Activated CD4-positive, alpha-beta memory T cell treated with anti-CD3 and anti-CD28 coated beads for 36 hours (primary cell): ENCODE results near the gene CFL1. TPM values are rescaled to one million over a fixed set of nuclear protein-coding genes. Genes with fewer than 3 reads are reported as not detected.

Experiments used
- CTCF ChIA-PET: fragments of 350-600 bp; sonication (Branson Sonifier 250); formaldehyde crosslinking; loops from one replicate; lab custom pipeline; 2021; ENCODE audit warnings: antibody characterized with exemption, inconsistent platforms; lab: Charles Lee
- POLR2A ChIA-PET: fragments of 350-600 bp; sonication (Branson Sonifier 250); formaldehyde crosslinking; loops from one replicate; lab custom pipeline; 2021; ENCODE audit warnings: antibody characterized with exemption; lab: Charles Lee
- DNase-seq: peaks from one replicate; pipeline ENCODE4 v3.0.0-alpha.2; 2020
- H3K27ac Mint-ChIP-seq: one replicate; pipeline ENCODE4 v1.8.0; 2021; ENCODE audit warnings: mixed read lengths
- H3K27me3 Mint-ChIP-seq: one replicate; pipeline ENCODE4 v1.8.0; 2021; ENCODE audit warnings: mixed read lengths
- H3K36me3 Mint-ChIP-seq: one replicate; pipeline ENCODE4 v1.8.0; 2021; ENCODE audit warnings: mixed read lengths
- H3K4me1 Mint-ChIP-seq: one replicate; pipeline ENCODE4 v1.8.0; 2021; ENCODE audit warnings: low read depth, mixed read lengths
- H3K4me3 Mint-ChIP-seq: one replicate; pipeline ENCODE4 v1.8.0; 2021; ENCODE audit warnings: mild to moderate bottlenecking, mixed read lengths
- H3K9me3 Mint-ChIP-seq: one replicate; pipeline ENCODE4 v1.8.0; 2021; ENCODE audit warnings: mixed read lengths
- intact Hi-C: fragments of 100-400 bp; cut with micrococcal nuclease; formaldehyde crosslinking; loops from one replicate; pipeline ENCODE4 v1.15.1; 2023
- total RNA-seq, 2 experiments: library from RNA; stranded (reverse); gene quantifications; one replicate each; pipeline ENCODE4 v1.2.3, GENCODE V29; 2021

The CFL1 gene
- total RNA-seq, 2 experiments from 2014 or later, result 1,166 to 1,191 TPM

GRCh38 chr11:65822776-65823528 is 35.0 kb downstream of the CFL1 start:
- Mint-ChIP-seq H3K4me3 (no peak overlapping the region), H3K27ac (no peak overlapping the region), H3K27me3 (no peaks in the 10 kb centered on the region), H3K36me3 (no peaks in the 10 kb centered on the region), H3K4me1 (peaks cover 7% of the 10 kb centered on the region), H3K9me3 (no peaks in the 10 kb centered on the region)
- POLR2A ChIA-PET, result no interaction called here
- intact Hi-C loops, result no loop called here
- CTCF ChIA-PET, result interaction anchor here (0.6 to 2.8 kb wide), 5 partner anchors 10 to 117 kb away, joined by 3 to 15 read pairs (median 4); partner anchors contain the start of gene RNASEH2C
- DNase-seq, result no peak

GRCh38 chr11:65821107-65821506 is 36.9 kb downstream of the CFL1 start:
- ChIA-PET POLR2A (no interaction called here), CTCF (interaction anchor here (2.8 to 6.2 kb wide), 2 partner anchors 41 to 43 kb away, joined by 15 to 126 read pairs; partner anchors contain the start of gene AP5B1)
- Mint-ChIP-seq H3K4me3 (no peak overlapping the region), H3K36me3 (no peaks in the 10 kb centered on the region), H3K4me1 (peaks cover 10% of the 10 kb centered on the region), H3K27ac (no peak overlapping the region), H3K27me3 (no peaks in the 10 kb centered on the region), H3K9me3 (no peaks in the 10 kb centered on the region)
- no peak for DNase-seq
- intact Hi-C loops, result no loop called here

GRCh38 chr11:65817835-65818680 is 39.9 kb downstream of the CFL1 start:
- POLR2A ChIA-PET, result interaction anchor here (0.6 to 3.4 kb wide), 8 partner anchors 15 to 204 kb away, joined by 3 to 19 read pairs (median 4); partner anchors contain the start of genes AP5B1, CFL1, MAP3K11 and RNASEH2C
- Mint-ChIP-seq H3K27ac (peak overlapping the region; percentile 46), H3K27me3 (no peaks in the 10 kb centered on the region), H3K9me3 (no peaks in the 10 kb centered on the region), H3K36me3 (no peaks in the 10 kb centered on the region), H3K4me3 (peak overlapping the region; percentile 69), H3K4me1 (peaks cover 10% of the 10 kb centered on the region)
- DNase-seq, result peak; percentile 95
- intact Hi-C loops, result loop anchor here (1.0 kb wide), 2 partner anchors 38 to 106 kb away; partner anchors contain the start of genes AP5B1 and KAT5
- CTCF ChIA-PET, result interaction anchor here (0.6 to 6.2 kb wide), 35 partner anchors 9 to 430 kb away, joined by 3 to 126 read pairs (median 5); partner anchors contain the start of genes AP5B1, KAT5, MUS81 and RNASEH2C

- intact Hi-C loops, result no loop called here
- H3K36me3 Mint-ChIP-seq, result no peaks in the 10 kb centered on the region
- H3K4me1 Mint-ChIP-seq, result peaks cover 10% of the 10 kb centered on the region
- peak overlapping the region; percentile 46 for H3K27ac Mint-ChIP-seq
- H3K9me3 Mint-ChIP-seq, result no peaks in the 10 kb centered on the region
- ChIA-PET CTCF (interaction anchor here (0.6 to 6.2 kb wide), 30 partner anchors 9 to 205 kb away, joined by 3 to 126 read pairs (median 5); partner anchors contain the start of genes AP5B1, KAT5, MUS81 and RELA), POLR2A (interaction anchor here (0.6 to 3.4 kb wide), 8 partner anchors 16 to 203 kb away, joined by 3 to 19 read pairs (median 4); partner anchors contain the start of genes AP5B1, CFL1, MAP3K11 and RNASEH2C)
- peak overlapping the region; percentile 69 for H3K4me3 Mint-ChIP-seq
- no peaks in the 10 kb centered on the region for H3K27me3 Mint-ChIP-seq
- no peak for DNase-seq
These were observed 40.6 kb downstream of the CFL1 start for GRCh38 chr11:65817312-65817834.

GRCh38 chr11:65816696-65817095 is 41.3 kb downstream of the CFL1 start:
- H3K27ac Mint-ChIP-seq, result no peak overlapping the region
- ChIA-PET CTCF (interaction anchor here (0.6 to 6.2 kb wide), 17 partner anchors 8 to 154 kb away, joined by 3 to 126 read pairs (median 10); partner anchors contain the start of genes AP5B1, KAT5, RELA and RNASEH2C), POLR2A (interaction anchor here (1.1 to 3.4 kb wide), 4 partner anchors 36 to 97 kb away, joined by 3 to 19 read pairs (median 5); partner anchors contain the start of genes AP5B1, CFL1 and RNASEH2C)

GRCh38 chr11:65814986-65815565 is 42.9 kb downstream of the CFL1 start:
- Mint-ChIP-seq H3K4me1 (peaks cover 10% of the 10 kb centered on the region), H3K9me3 (no peaks in the 10 kb centered on the region), H3K36me3 (no peaks in the 10 kb centered on the region), H3K27ac (no peak overlapping the region), H3K4me3 (no peak overlapping the region), H3K27me3 (no peaks in the 10 kb centered on the region)
- CTCF ChIA-PET, result interaction anchor here (1.0 to 6.2 kb wide), 3 partner anchors 24 to 103 kb away, joined by 3 to 126 read pairs (median 52); partner anchors contain the start of genes AP5B1 and KAT5
- intact Hi-C loops, result no loop called here
- no peak for DNase-seq
- POLR2A ChIA-PET, result interaction anchor here (0.7 kb wide), 1 partner anchor 265 kb away, joined by 3 read pairs; no protein-coding TSS in a partner anchor

More at GRCh38 chr11:65816696-65817095, 41.3 kb downstream of the CFL1 start:
- Mint-ChIP-seq H3K27me3 (no peaks in the 10 kb centered on the region), H3K36me3 (no peaks in the 10 kb centered on the region), H3K4me3 (no peak overlapping the region), H3K9me3 (no peaks in the 10 kb centered on the region), H3K4me1 (peaks cover 10% of the 10 kb centered on the region)
- no peak for DNase-seq
- intact Hi-C loops, result no loop called here

- peaks cover 10% of the 10 kb centered on the region for H3K4me1 Mint-ChIP-seq
- POLR2A ChIA-PET, result no interaction called here
- no peak overlapping the region for H3K4me3 Mint-ChIP-seq
- H3K27ac Mint-ChIP-seq, result no peak overlapping the region
- DNase-seq, result no peak
- H3K27me3 Mint-ChIP-seq, result no peaks in the 10 kb centered on the region
- no peaks in the 10 kb centered on the region for H3K9me3 Mint-ChIP-seq
- intact Hi-C loops, result no loop called here
- no peaks in the 10 kb centered on the region for H3K36me3 Mint-ChIP-seq
- CTCF ChIA-PET, result interaction anchor here (1.0 to 6.2 kb wide), 4 partner anchors 23 to 74 kb away, joined by 3 to 126 read pairs (median 10); partner anchors contain the start of genes AP5B1 and FIBP
These were observed 43.6 kb downstream of the CFL1 start for GRCh38 chr11:65814131-65814985.

- Mint-ChIP-seq H3K9me3 (no peaks in the 10 kb centered on the region), H3K36me3 (no peaks in the 10 kb centered on the region), H3K27ac (no peak overlapping the region), H3K27me3 (peaks cover 2% of the 10 kb centered on the region), H3K4me1 (peaks cover 4% of the 10 kb centered on the region), H3K4me3 (no peak overlapping the region)
- ChIA-PET POLR2A (interaction anchor here (0.6 kb wide), 1 partner anchor 638 kb away, joined by 3 read pairs; no protein-coding TSS in a partner anchor), CTCF (interaction anchor here (1.0 to 3.1 kb wide), 3 partner anchors 30 to 42 kb away, joined by 3 to 16 read pairs (median 3); no protein-coding TSS in a partner anchor)
- intact Hi-C loops, result no loop called here
- no peak for DNase-seq
These were observed 46.1 kb downstream of the CFL1 start for GRCh38 chr11:65811764-65812475.

- H3K27me3 Mint-ChIP-seq, result peaks cover 3% of the 10 kb centered on the region
- no peaks in the 10 kb centered on the region for H3K36me3 Mint-ChIP-seq
- POLR2A ChIA-PET, result no interaction called here
- intact Hi-C loops, result no loop called here
- no peak for DNase-seq
- no peaks in the 10 kb centered on the region for H3K4me1 Mint-ChIP-seq
- H3K9me3 Mint-ChIP-seq, result no peaks in the 10 kb centered on the region
- no peak overlapping the region for H3K27ac Mint-ChIP-seq
- CTCF ChIA-PET, result interaction anchor here (0.7 to 4.0 kb wide), 4 partner anchors 8 to 1743 kb away, joined by 3 to 19 read pairs (median 8); no protein-coding TSS in a partner anchor
- no peak overlapping the region for H3K4me3 Mint-ChIP-seq
These were observed 47.7 kb downstream of the CFL1 start for GRCh38 chr11:65810046-65810868.
